GM18909 (cell line): Measurements from ENCODE around the gene CMTM4.
A peak's percentile ranks its signal among the peaks of the same experiment; 100 is the strongest.
"Not testable (repeated sequence)": the region's sequence is repeated elsewhere in the genome, so short reads cannot be mapped to it uniquely, and the experiment has no call there.

ENCODE experiments used
- ATAC-seq: cut with Tn5 transposase; IDR thresholded peaks from one replicate; pipeline ENCODE4 v1.9.1; 2021; ENCODE audit warnings: mild to moderate bottlenecking; ENCODE audit not compliant: unreplicated experiment, poor library complexity

CMTM4 gene

GRCh38 chr16:66619534-66620428, 76.8 kb downstream of the CMTM4 start:
- ATAC-seq, result no peak

- ATAC-seq, result no peak
Measured at GRCh38 chr16:66618588-66619375, 77.8 kb downstream of the CMTM4 start.

GRCh38 chr16:66617728-66618127, 78.8 kb downstream of the CMTM4 start:
- ATAC-seq, result no peak

GRCh38 chr16:66617010-66617434, 79.5 kb downstream of the CMTM4 start:
- no peak for ATAC-seq

GRCh38 chr16:66616592-66616991, 80.0 kb downstream of the CMTM4 start:
- no peak for ATAC-seq

GRCh38 chr16:66616169-66616568, 80.4 kb downstream of the CMTM4 start:
- ATAC-seq, result no peak

GRCh38 chr16:66614161-66614802, 82.3 kb downstream of the CMTM4 start:
- ATAC-seq, result no peak

GRCh38 chr16:66612422-66612821, 84.1 kb downstream of the CMTM4 start:
- no peak for ATAC-seq

- ATAC-seq, result not testable (repeated sequence)
Measured at GRCh38 chr16:66611911-66612310, 84.6 kb downstream of the CMTM4 start.

- ATAC-seq, result no peak
Measured at GRCh38 chr16:66610111-66610820, 86.3 kb downstream of the CMTM4 start.

- ATAC-seq, result no peak
Measured at GRCh38 chr16:66609139-66609510, 87.4 kb downstream of the CMTM4 start.

GRCh38 chr16:66608241-66609138, 88.1 kb downstream of the CMTM4 start:
- ATAC-seq, result peak; percentile 42

GRCh38 chr16:66605979-66606751, 90.4 kb downstream of the CMTM4 start:
- ATAC-seq, result peak; percentile 64

GRCh38 chr16:66605177-66605978, 91.2 kb downstream of the CMTM4 start:
- ATAC-seq, result peak; percentile 7

GRCh38 chr16:66604376-66605176, 92.0 kb downstream of the CMTM4 start, which contains the start of gene CMTM3:
Gene CMTM3 (plus strand): TSS chr16:66604704. CDS start chr16:66604806, 102 bp downstream.
- peak; percentile 51 for ATAC-seq

GRCh38 chr16:66603537-66604375, 92.8 kb downstream of the CMTM4 start:
- peak; percentile 33 for ATAC-seq
